GM23248 (cell line): ENCODE measurements around the gene PRRG3. TPM values are rescaled to one million over a fixed set of nuclear protein-coding genes. Genes with fewer than 3 reads are reported as not detected.

Source experiments
- DNase-seq: peaks from one replicate; pipeline ENCODE4 v3.0.0-alpha.2; 2015
- H2AFZ ChIP-seq: fragments of 200-600 bp; sonication (generic); 2 replicates; pipeline ENCODE4 v1.6.1; 2016; ENCODE audit warnings: antibody characterized with exemption
- H3F3A ChIP-seq: fragments of 200-600 bp; sonication (generic); 2 replicates; pipeline ENCODE4 v1.6.1; 2016; ENCODE audit warnings: mild to moderate bottlenecking, antibody characterized with exemption, mixed run types; ENCODE audit not compliant: insufficient read depth
- H3K27ac ChIP-seq: fragments of 200-600 bp; sonication (generic); 2 replicates; pipeline ENCODE4 v1.5.1; 2016; ENCODE audit warnings: mild to moderate bottlenecking
- H3K27me3 ChIP-seq: fragments of 200-600 bp; sonication (generic); replicated peaks from 2 replicates; pipeline ENCODE4 v1.6.1; 2016; ENCODE audit warnings: mild to moderate bottlenecking; ENCODE audit not compliant: insufficient read depth
- H3K36me3 ChIP-seq: fragments of 200-600 bp; sonication (generic); 2 replicates; pipeline ENCODE4 v1.6.1; 2016; ENCODE audit warnings: low read depth, mild to moderate bottlenecking
- H3K4me1 ChIP-seq: fragments of 200-600 bp; sonication (generic); 2 replicates; pipeline ENCODE4 v1.6.1; 2016; ENCODE audit warnings: mild to moderate bottlenecking; ENCODE audit not compliant: insufficient read depth
- H3K4me2 ChIP-seq: fragments of 200-600 bp; sonication (generic); one replicate; pipeline ENCODE4 v1.6.1; 2016; ENCODE audit warnings: mild to moderate bottlenecking; ENCODE audit not compliant: unreplicated experiment
- H3K4me3 ChIP-seq: fragments of 200-600 bp; sonication (generic); 2 replicates; pipeline ENCODE4 v1.5.1; 2016; ENCODE audit warnings: mild to moderate bottlenecking
- H3K79me2 ChIP-seq: fragments of 200-600 bp; sonication (generic); 2 replicates; pipeline ENCODE4 v1.6.1; 2016; ENCODE audit warnings: mild to moderate bottlenecking; ENCODE audit not compliant: insufficient read depth
- H3K9ac ChIP-seq: fragments of 200-600 bp; sonication (generic); 2 replicates; pipeline ENCODE4 v1.6.1; 2016; ENCODE audit warnings: mild to moderate bottlenecking
- H3K9me2 ChIP-seq: fragments of 200-600 bp; sonication (generic); 2 replicates; pipeline ENCODE4 v1.6.1; 2016; ENCODE audit warnings: mixed run types, mild to moderate bottlenecking, moderate library complexity; ENCODE audit not compliant: insufficient read depth
- H3K9me3 ChIP-seq: fragments of 200-600 bp; sonication (generic); one replicate; pipeline ENCODE4 v1.6.1; 2017; ENCODE audit warnings: low read depth
- H4K20me1 ChIP-seq: fragments of 200-600 bp; sonication (generic); 2 replicates; pipeline ENCODE4 v1.6.0; 2016; ENCODE audit not compliant: insufficient read depth
- EZH2 ChIP-seq: fragments of 200-600 bp; sonication (generic); IDR thresholded peaks from 2 replicates; pipeline ENCODE4 v1.6.1; 2018; ENCODE audit warnings: antibody characterized with exemption, mild to moderate bottlenecking; ENCODE audit not compliant: insufficient read depth, poor library complexity, severe bottlenecking
- EZH2phosphoT487 ChIP-seq: fragments of 200-600 bp; sonication (generic); IDR thresholded peaks from 2 replicates; pipeline ENCODE4 v1.6.1; 2018; ENCODE audit warnings: antibody characterized with exemption, moderate library complexity, mild to moderate bottlenecking, low read depth; ENCODE audit not compliant: insufficient read depth
- WGBS, 2 experiments: methylation state at CpG; one replicate each; pipeline ENCODE4 v1.1.6; 2015 to 2017; ENCODE audit warnings: low lambda C conversion rate in 2 of 2, low coverage in 1 of 2; ENCODE audit errors: missing lambda C conversion rate in 2 of 2; 5-methylcytosine and 5-hydroxymethylcytosine counted together
- in situ Hi-C: fragments of 300-500 bp; cut with MboI; formaldehyde crosslinking; loops from 2 replicates; pipeline ENCODE4 v1.15.0; 2020
- polyA plus RNA-seq: library from polyadenylated mRNA; unstranded; fragments of >200 nt; fragmentation: Nextera tagmentation; extraction: Ambion mirVana; gene quantifications from 2 replicates; pipeline ENCODE4 v1.2.1, GENCODE V29; 2016
- total RNA-seq: library from RNA; depleted of rRNA; stranded (reverse); fragments of >200 nt; shearing (Covaris generic); gene quantifications from 2 replicates; pipeline ENCODE4 v1.2.3, GENCODE V29; 2014

Gene PRRG3
- total and polyA plus RNA-seq, 2 experiments from 2014 or later, result 0.21 TPM; not detected in 1

DNA sequence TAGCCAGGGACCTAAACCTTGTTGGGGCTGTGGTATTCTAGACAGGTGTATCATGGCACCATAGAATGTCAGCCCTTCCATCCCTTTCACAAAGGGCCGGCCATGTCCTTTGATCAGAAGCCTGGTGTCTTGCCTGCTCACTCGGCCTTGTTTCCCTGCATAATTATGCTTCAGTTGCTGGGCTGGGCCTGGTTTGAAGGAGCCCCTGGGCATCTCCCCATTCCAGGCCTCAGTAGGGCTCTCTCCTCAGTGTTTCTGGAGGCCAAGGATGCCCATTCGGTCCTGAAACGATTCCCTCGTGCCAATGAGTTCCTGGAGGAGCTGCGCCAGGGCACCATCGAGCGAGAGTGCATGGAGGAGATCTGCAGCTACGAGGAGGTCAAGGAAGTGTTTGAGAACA lies 4.5 kb downstream of the PRRG3 start:
- Histone ChIP-seq H3K79me2 (no peaks in the 10 kb centered on the region), H4K20me1 (no peaks in the 10 kb centered on the region), H3K36me3 (no peaks in the 10 kb centered on the region), H2AFZ (no peak overlapping the region), H3K4me3 (no peak overlapping the region), H3K4me1 (peaks cover 25% of the 10 kb centered on the region), H3F3A (0 out of 2 replicates have a peak, but pooled peaks cover 4% of the 10 kb centered on the region), H3K27me3 (no peaks in the 10 kb centered on the region), H3K4me2 (no peak overlapping the region), H3K9ac (no peak overlapping the region), H3K9me3 (no peaks in the 10 kb centered on the region), H3K27ac (no peak overlapping the region), H3K9me2 (no peaks in the 10 kb centered on the region)
- TF ChIP-seq EZH2, result no peak
- no peak for TF ChIP-seq EZH2phosphoT487
- no peak for DNase-seq
- in situ Hi-C loops, result no loop called here
- WGBS, 2 experiments, result 92 to 95% methylated on average over 7 to 9 of the region's 9 CpGs

DNA sequence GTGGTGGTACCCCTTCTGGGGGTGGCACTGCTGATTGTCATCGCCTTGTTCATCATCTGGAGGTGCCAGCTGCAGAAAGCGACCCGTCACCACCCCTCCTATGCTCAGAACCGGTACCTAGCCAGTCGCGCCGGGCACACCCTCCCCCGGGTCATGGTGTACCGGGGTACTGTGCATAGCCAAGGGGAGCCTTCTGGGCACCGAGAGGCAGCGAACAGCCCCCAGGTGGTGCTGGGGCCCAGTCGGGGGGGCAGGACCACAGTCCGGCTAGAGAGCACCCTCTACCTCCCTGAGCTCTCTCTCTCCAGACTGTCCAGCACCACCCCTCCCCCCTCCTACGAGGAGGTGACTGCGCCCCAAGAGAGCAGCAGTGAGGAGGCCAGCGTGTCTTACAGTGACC lies 5.3 kb downstream of the PRRG3 start:
- Histone ChIP-seq H3K27me3 (no peaks in the 10 kb centered on the region), H3K36me3 (no peaks in the 10 kb centered on the region), H3K27ac (no peak overlapping the region), H2AFZ (no peak overlapping the region), H3K9ac (no peak overlapping the region), H3K79me2 (no peaks in the 10 kb centered on the region), H4K20me1 (no peaks in the 10 kb centered on the region), H3F3A (0 out of 2 replicates have a peak, but pooled peaks cover 4% of the 10 kb centered on the region), H3K4me1 (peaks cover 25% of the 10 kb centered on the region), H3K4me3 (no peak overlapping the region), H3K4me2 (no peak overlapping the region), H3K9me2 (no peaks in the 10 kb centered on the region), H3K9me3 (no peaks in the 10 kb centered on the region)
- in situ Hi-C loops, result no loop called here
- DNase-seq, result no peak
- TF ChIP-seq EZH2phosphoT487, result no peak
- WGBS, 2 experiments, result 90 to 92% methylated on average over 14 to 15 of the region's 16 CpGs

DNA sequence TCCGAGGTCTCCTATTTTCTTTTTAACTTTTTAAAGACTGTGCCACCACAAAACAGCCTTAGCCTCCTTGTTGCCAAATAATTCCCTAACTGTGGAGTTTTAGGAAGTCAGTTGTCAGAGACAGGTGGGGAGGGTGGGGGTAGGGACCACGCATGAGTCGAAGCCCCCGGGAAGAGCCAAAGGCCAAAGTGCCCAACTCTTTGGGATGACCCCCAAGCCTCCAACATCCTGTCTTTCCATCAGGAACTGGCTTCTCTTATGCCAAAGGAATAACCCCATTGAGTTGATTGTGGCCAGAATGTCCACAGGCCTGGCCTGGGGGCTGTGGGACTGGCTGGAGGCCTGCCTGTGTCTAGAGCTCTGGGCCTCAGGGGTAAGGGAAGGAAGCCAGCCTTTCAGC lies 5.8 kb downstream of the PRRG3 start:
- WGBS, 2 experiments, result 100% methylated on average over 1 to 3 of the region's 4 CpGs
- Histone ChIP-seq H4K20me1 (no peaks in the 10 kb centered on the region), H3K4me2 (no peak overlapping the region), H3K27ac (no peak overlapping the region), H2AFZ (no peak overlapping the region), H3K27me3 (no peaks in the 10 kb centered on the region), H3K9me2 (no peaks in the 10 kb centered on the region), H3K9me3 (no peaks in the 10 kb centered on the region), H3K79me2 (no peaks in the 10 kb centered on the region), H3K9ac (no peak overlapping the region), H3K36me3 (no peaks in the 10 kb centered on the region), H3K4me1 (peaks cover 25% of the 10 kb centered on the region), H3K4me3 (no peak overlapping the region), H3F3A (0 out of 2 replicates have a peak, but pooled peaks cover 4% of the 10 kb centered on the region)
- no peak for TF ChIP-seq EZH2
- in situ Hi-C loops, result no loop called here
- no peak for DNase-seq

DNA sequence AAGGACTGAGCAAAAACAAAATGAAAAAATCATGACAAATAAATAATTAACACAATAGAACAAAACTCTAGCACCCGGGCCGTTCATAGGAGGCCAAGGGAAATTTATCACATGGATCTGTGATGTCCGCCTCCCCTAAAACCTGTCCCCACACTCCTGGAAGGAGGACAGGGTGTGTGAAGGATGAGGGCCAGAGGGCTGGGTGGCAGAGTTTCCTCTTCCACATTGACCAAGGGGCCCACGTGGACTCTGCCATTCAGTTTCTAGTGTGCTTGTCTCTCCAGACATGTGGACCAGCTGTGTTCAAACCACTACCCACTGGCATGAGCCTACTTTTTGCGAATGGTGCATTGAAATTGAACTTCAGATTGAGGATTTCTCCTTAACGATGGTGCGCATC lies 6.3 kb downstream of the PRRG3 start:
- no peaks in the 10 kb centered on the region for H3K27me3 ChIP-seq
- H2AFZ ChIP-seq, result no peak overlapping the region
- H3F3A ChIP-seq, result 0 out of 2 replicates have a peak, but pooled peaks cover 4% of the 10 kb centered on the region
- peaks cover 24% of the 10 kb centered on the region for H3K4me1 ChIP-seq
- DNase-seq, result no peak
- H3K4me3 ChIP-seq, result no peak overlapping the region
- no peak overlapping the region for H3K4me2 ChIP-seq
- no peaks in the 10 kb centered on the region for H3K36me3 ChIP-seq
- no peaks in the 10 kb centered on the region for H3K9me3 ChIP-seq
- H4K20me1 ChIP-seq, result no peaks in the 10 kb centered on the region
- no peak overlapping the region for H3K27ac ChIP-seq
- no peaks in the 10 kb centered on the region for H3K9me2 ChIP-seq
- H3K9ac ChIP-seq, result no peak overlapping the region
- in situ Hi-C loops, result no loop called here
- 65 to 66% methylated on average over 6 to 7 of the region's 7 CpGs for WGBS, 2 experiments
- no peak for TF ChIP-seq EZH2
- no peak for TF ChIP-seq EZH2phosphoT487
- H3K79me2 ChIP-seq, result no peaks in the 10 kb centered on the region

DNA sequence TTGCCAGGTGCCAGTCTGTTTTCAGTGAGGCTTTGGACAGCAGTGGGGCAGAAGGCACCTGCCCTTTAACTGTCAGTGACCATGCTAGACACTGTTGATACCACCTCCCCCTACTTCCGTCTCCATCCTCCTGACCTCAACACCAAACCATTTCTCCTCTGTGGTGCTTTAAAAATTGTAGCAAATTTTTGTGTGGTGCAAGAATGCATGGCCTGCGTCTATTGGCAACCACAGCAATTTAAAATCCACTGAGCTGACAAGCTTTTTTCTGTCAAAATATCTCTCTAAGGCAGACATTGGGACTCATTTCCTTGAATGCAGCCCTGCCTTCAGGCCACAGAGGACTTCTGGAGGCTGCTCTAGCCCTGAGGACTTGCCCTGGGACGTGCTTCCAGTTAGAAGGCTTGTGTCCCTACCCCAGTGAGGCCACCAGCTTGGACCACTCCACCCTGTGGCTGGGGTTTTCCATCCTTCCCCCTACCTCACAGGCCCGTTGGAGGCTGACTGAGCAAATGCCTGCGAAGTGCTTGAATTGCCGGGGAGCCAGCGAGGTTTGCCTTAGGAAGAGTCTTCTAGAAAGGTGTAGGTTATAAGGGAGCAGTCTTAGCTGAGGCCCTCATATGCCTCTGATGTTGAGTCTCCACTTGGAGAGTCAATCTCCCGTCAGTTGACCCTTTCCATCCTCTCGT lies 6.9 kb downstream of the PRRG3 start:
- H3K4me1 ChIP-seq, result peaks cover 18% of the 10 kb centered on the region
- H3K27me3 ChIP-seq, result no peaks in the 10 kb centered on the region
- H4K20me1 ChIP-seq, result no peaks in the 10 kb centered on the region
- DNase-seq, result peak; percentile 53
- WGBS, 2 experiments, result 66 to 72% methylated on average over 4 to 8 of the region's 9 CpGs
- no peaks in the 10 kb centered on the region for H3K36me3 ChIP-seq
- no peak for TF ChIP-seq EZH2phosphoT487
- TF ChIP-seq EZH2, result no peak
- no peak overlapping the region for H3K4me3 ChIP-seq
- no peaks in the 10 kb centered on the region for H3K9me3 ChIP-seq
- no peak overlapping the region for H3K9ac ChIP-seq
- H3K4me2 ChIP-seq, result no peak overlapping the region
- H3K9me2 ChIP-seq, result no peaks in the 10 kb centered on the region
- in situ Hi-C loops, result no loop called here
- 0 out of 2 replicates have a peak, but pooled peaks cover 2% of the 10 kb centered on the region for H3F3A ChIP-seq
- H3K27ac ChIP-seq, result no peak overlapping the region
- H3K79me2 ChIP-seq, result no peaks in the 10 kb centered on the region
- H2AFZ ChIP-seq, result no peak overlapping the region
